T-helper 1 cell treated with Interleukin-12 subunit alpha and Interleukin-12 subunit beta and Interleukin-4 antibody, amounts not matched to agents 30 ng/mL and 1 ng/mL, for 36 hours (primary cell): Measurements from ENCODE around the gene TENM4. TPM values are rescaled to one million over a fixed set of nuclear protein-coding genes. Genes with fewer than 3 reads are reported as not detected.

Experiments used
- intact Hi-C: fragments of 100-400 bp; cut with micrococcal nuclease; formaldehyde crosslinking; loops from one replicate; pipeline ENCODE4 v1.15.1; 2024
- total RNA-seq: library from RNA; stranded (reverse); gene quantifications from 2 replicates; pipeline ENCODE4 v1.2.3, GENCODE V29; 2022

The TENM4 gene
- total RNA-seq, 1 donor from 2014 or later, result not detected

- intact Hi-C loops, result no loop called here
Measured at GRCh38 chr11:79185351-79185750, 255.5 kb downstream of the TENM4 start.

- intact Hi-C loops, result no loop called here
Measured at GRCh38 chr11:79184285-79184684, 256.5 kb downstream of the TENM4 start.

- intact Hi-C loops, result no loop called here
Measured at GRCh38 chr11:79182794-79183193, 258.0 kb downstream of the TENM4 start.

- intact Hi-C loops, result no loop called here
Measured at GRCh38 chr11:79179087-79179486, 261.7 kb downstream of the TENM4 start.

- intact Hi-C loops, result no loop called here
Measured at GRCh38 chr11:79174045-79175008, 266.5 kb downstream of the TENM4 start.

GRCh38 chr11:79173615-79174014 lies 267.2 kb downstream of the TENM4 start:
- intact Hi-C loops, result no loop called here

- intact Hi-C loops, result no loop called here
Measured at GRCh38 chr11:79170321-79170720, 270.5 kb downstream of the TENM4 start.

GRCh38 chr11:79168530-79169110 lies 272.2 kb downstream of the TENM4 start:
- intact Hi-C loops, result no loop called here

- intact Hi-C loops, result no loop called here
Measured at GRCh38 chr11:79167510-79168188, 273.2 kb downstream of the TENM4 start.

GRCh38 chr11:79165908-79166307 lies 274.9 kb downstream of the TENM4 start:
- intact Hi-C loops, result no loop called here

GRCh38 chr11:79160791-79161403 lies 279.9 kb downstream of the TENM4 start:
- intact Hi-C loops, result no loop called here

GRCh38 chr11:79159657-79160450 lies 281.0 kb downstream of the TENM4 start:
- intact Hi-C loops, result no loop called here

GRCh38 chr11:79157738-79158137 lies 283.1 kb downstream of the TENM4 start:
- intact Hi-C loops, result no loop called here

- intact Hi-C loops, result no loop called here
Measured at GRCh38 chr11:79156031-79156430, 284.8 kb downstream of the TENM4 start.

GRCh38 chr11:79155237-79155636 lies 285.6 kb downstream of the TENM4 start:
- intact Hi-C loops, result no loop called here

- intact Hi-C loops, result no loop called here
Measured at GRCh38 chr11:79152511-79152910, 288.3 kb downstream of the TENM4 start.

- intact Hi-C loops, result no loop called here
Measured at GRCh38 chr11:79151396-79151795, 289.4 kb downstream of the TENM4 start.

- intact Hi-C loops, result no loop called here
Measured at GRCh38 chr11:79150966-79151365, 289.9 kb downstream of the TENM4 start.

GRCh38 chr11:79150320-79150719 lies 290.5 kb downstream of the TENM4 start:
- intact Hi-C loops, result no loop called here

- intact Hi-C loops, result no loop called here
Measured at GRCh38 chr11:79147731-79148130, 293.1 kb downstream of the TENM4 start.

GRCh38 chr11:79147011-79147410 lies 293.8 kb downstream of the TENM4 start:
- intact Hi-C loops, result no loop called here
